ENCODE data around the gene NOX5.

DNA sequence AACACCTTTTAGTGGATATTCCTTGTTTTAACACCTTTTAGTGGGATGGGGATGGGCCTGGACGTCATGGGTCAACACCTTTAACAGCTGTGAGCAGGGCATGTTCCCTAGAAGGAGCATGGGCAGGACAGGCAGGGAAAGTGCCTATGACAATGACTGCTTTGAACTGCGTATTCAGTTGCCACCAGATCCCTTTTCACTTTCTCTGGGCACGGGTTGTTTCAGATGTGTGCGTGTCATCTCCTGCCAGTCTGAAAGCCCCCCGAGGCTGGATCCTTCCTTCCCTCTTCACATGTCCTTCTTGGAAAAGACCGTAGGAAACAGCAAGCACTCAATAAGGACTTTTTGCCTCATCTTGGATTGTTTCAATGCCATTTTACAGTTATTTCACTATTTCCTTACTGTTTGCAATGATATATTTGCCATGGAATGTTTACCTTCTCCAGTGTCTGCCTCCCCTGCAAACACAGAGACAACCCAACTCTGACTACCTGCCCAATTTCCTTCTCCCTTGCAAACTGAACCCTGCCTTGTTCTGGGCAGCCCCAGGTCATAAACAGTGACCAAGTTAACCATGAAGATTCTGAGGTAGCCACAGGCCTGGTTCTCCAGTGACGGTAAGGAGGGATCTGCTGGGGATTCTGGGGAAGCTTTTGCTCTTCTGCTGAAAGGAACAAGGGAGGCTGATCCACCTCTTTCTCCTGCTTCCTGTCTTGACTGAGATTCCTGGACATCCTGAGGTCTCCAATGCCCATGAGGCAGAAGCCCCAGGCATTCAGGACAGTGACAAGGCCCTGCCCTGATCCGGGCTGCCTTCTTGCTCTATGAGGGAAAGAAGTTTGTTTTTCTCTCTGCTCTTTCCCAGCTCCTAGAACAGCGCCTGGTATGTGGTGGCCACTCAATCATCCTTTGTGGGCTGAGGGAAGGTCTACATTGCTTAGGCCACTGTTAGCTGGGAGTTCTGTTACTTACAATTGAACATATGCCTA is 51.8 kb downstream of the NOX5 start:
- TF ChIP-seq PTBP1 (IDR thresholded peaks at IDR 0.05; ENCODE audit: low read depth, low read length, poor library complexity, severe bottlenecking): no peak
- TF ChIP-seq, protein P1, sequence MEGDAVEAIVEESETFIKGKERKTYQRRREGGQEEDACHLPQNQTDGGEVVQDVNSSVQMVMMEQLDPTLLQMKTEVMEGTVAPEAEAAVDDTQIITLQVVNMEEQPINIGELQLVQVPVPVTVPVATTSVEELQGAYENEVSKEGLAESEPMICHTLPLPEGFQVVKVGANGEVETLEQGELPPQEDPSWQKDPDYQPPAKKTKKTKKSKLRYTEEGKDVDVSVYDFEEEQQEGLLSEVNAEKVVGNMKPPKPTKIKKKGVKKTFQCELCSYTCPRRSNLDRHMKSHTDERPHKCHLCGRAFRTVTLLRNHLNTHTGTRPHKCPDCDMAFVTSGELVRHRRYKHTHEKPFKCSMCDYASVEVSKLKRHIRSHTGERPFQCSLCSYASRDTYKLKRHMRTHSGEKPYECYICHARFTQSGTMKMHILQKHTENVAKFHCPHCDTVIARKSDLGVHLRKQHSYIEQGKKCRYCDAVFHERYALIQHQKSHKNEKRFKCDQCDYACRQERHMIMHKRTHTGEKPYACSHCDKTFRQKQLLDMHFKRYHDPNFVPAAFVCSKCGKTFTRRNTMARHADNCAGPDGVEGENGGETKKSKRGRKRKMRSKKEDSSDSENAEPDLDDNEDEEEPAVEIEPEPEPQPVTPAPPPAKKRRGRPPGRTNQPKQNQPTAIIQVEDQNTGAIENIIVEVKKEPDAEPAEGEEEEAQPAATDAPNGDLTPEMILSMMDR (CRISPR knock-in tag; IDR thresholded peaks at IDR 0.05): no peak
- no peak for TF ChIP-seq HNF4A (CRISPR knock-in tag; IDR thresholded peaks at IDR 0.05)
- TF ChIP-seq MXI1 (IDR thresholded peaks at IDR 0.05; ENCODE audit: borderline replicate concordance, low read depth, low read length): no peak
- TF ChIP-seq ZMYM3 (CRISPR knock-in tag; IDR thresholded peaks at IDR 0.05): no peak
- TF ChIP-seq POLR2A (IDR thresholded peaks at IDR 0.05; ENCODE audit: insufficient read depth in 1 of 2, low read depth in 2 of 2, low read length in 2 of 2): no peak
- no peak for TF ChIP-seq NONO (IDR thresholded peaks at IDR 0.05)
- TF ChIP-seq NONO (CRISPR knock-in tag; conservative IDR thresholded peaks at IDR 0.05): no peak
- TF ChIP-seq ZNF24 (IDR thresholded peaks at IDR 0.05): no peak
- TF ChIP-seq ZFYVE20 (CRISPR knock-in tag; IDR thresholded peaks at IDR 0.05; ENCODE audit: borderline replicate concordance, low read depth): no peak
- TF ChIP-seq GABPA (IDR thresholded peaks at IDR 0.05; ENCODE audit: low read depth, low read length): no peak
- no peak for TF ChIP-seq GABPA (CRISPR knock-in tag; IDR thresholded peaks at IDR 0.05; ENCODE audit: low read depth)
- TF ChIP-seq, protein P2, sequence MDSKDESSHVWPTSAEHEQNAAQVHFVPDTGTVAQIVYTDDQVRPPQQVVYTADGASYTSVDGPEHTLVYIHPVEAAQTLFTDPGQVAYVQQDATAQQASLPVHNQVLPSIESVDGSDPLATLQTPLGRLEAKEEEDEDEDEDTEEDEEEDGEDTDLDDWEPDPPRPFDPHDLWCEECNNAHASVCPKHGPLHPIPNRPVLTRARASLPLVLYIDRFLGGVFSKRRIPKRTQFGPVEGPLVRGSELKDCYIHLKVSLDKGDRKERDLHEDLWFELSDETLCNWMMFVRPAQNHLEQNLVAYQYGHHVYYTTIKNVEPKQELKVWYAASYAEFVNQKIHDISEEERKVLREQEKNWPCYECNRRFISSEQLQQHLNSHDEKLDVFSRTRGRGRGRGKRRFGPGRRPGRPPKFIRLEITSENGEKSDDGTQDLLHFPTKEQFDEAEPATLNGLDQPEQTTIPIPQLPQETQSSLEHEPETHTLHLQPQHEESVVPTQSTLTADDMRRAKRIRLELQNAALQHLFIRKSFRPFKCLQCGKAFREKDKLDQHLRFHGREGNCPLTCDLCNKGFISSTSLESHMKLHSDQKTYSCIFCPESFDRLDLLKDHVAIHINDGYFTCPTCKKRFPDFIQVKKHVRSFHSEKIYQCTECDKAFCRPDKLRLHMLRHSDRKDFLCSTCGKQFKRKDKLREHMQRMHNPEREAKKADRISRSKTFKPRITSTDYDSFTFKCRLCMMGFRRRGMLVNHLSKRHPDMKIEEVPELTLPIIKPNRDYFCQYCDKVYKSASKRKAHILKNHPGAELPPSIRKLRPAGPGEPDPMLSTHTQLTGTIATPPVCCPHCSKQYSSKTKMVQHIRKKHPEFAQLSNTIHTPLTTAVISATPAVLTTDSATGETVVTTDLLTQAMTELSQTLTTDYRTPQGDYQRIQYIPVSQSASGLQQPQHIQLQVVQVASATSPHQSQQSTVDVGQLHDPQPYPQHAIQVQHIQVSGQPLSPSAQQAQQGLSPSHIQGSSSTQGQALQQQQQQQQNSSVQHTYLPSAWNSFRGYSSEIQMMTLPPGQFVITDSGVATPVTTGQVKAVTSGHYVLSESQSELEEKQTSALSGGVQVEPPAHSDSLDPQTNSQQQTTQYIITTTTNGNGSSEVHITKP (CRISPR knock-in tag; IDR thresholded peaks at IDR 0.05; ENCODE audit: low read depth): no peak
- TF ChIP-seq, protein P3, sequence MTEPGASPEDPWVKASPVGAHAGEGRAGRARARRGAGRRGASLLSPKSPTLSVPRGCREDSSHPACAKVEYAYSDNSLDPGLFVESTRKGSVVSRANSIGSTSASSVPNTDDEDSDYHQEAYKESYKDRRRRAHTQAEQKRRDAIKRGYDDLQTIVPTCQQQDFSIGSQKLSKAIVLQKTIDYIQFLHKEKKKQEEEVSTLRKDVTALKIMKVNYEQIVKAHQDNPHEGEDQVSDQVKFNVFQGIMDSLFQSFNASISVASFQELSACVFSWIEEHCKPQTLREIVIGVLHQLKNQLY (CRISPR knock-in tag; IDR thresholded peaks at IDR 0.05): no peak
- TF ChIP-seq POLR2AphosphoS5 (IDR thresholded peaks at IDR 0.05; ENCODE audit: low read depth, low read length): no peak
